ENCODE results near the gene SFXN2. TPM values are rescaled to one million over a fixed set of nuclear protein-coding genes. Genes with fewer than 3 reads are reported as not detected.

The SFXN2 gene
- total and polyA plus RNA-seq, 2 donors (not counting 1 experiment from before 2014, with no cell fraction given) = 3.1 to 6.5 TPM

DNA sequence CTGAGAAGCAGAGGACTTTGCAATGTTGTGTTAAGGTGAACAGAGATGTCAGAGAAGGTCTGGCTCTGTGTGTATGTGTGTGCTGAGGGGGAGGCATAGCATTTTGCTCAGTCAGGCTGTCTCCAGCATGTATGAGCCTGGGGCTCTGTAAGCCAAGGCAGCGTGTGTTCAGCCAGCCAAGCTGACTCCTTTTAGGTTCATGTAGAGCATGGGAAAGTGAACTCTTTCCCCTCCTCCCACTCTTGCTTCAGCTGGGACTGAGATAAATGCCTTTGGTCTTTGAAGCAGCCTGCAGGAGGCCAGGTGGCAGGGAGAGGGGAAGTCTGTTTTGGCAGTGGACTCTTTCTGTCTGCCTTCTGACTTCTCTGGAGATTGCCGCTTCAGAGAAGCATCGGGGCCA lies 3.8 kb downstream of the SFXN2 start:
- Histone ChIP-seq H3K9ac (ENCODE audit: insufficient read depth, low read length) (no peak overlapping the region), H3K4me3 (replicated peaks in 1 of 4; ENCODE audit: control extremely low read depth in 1 of 4, insufficient read depth in 1 of 4, low read depth in 3 of 4, low read length in 4 of 4) (no peak overlapping the region), H3K9me3 (ENCODE audit: control insufficient read depth, insufficient read depth, low read depth, low read length) (no peaks in the 10 kb centered on the region), H3K27ac (ENCODE audit: insufficient read depth, low read length) (no peak overlapping the region), H3K36me3 (ENCODE audit: control insufficient read depth, insufficient read depth, low read length) (no peaks in the 10 kb centered on the region), H3K4me2 (ENCODE audit: extremely low read depth, insufficient read depth, low read length) (no peak overlapping the region), H3K4me1 (ENCODE audit: control insufficient read depth, extremely low read depth, insufficient read depth, low read length) (no peaks in the 10 kb centered on the region), H3K79me2 (ENCODE audit: control insufficient read depth, insufficient read depth, low read length) (peaks cover 6% of the 10 kb centered on the region), H2AFZ (ENCODE audit: low read length) (no peak overlapping the region), H3K27me3 (ENCODE audit: control insufficient read depth, insufficient read depth, low read length) (no peaks in the 10 kb centered on the region), H4K20me1 (ENCODE audit: control insufficient read depth, extremely low read depth, insufficient read depth, low read length) (no peaks in the 10 kb centered on the region)
- peak; percentile 64 to 67 for DNase-seq (ENCODE audit: low read depth in 2 of 2)
- TF ChIP-seq, protein P1, sequence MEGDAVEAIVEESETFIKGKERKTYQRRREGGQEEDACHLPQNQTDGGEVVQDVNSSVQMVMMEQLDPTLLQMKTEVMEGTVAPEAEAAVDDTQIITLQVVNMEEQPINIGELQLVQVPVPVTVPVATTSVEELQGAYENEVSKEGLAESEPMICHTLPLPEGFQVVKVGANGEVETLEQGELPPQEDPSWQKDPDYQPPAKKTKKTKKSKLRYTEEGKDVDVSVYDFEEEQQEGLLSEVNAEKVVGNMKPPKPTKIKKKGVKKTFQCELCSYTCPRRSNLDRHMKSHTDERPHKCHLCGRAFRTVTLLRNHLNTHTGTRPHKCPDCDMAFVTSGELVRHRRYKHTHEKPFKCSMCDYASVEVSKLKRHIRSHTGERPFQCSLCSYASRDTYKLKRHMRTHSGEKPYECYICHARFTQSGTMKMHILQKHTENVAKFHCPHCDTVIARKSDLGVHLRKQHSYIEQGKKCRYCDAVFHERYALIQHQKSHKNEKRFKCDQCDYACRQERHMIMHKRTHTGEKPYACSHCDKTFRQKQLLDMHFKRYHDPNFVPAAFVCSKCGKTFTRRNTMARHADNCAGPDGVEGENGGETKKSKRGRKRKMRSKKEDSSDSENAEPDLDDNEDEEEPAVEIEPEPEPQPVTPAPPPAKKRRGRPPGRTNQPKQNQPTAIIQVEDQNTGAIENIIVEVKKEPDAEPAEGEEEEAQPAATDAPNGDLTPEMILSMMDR (conservative IDR thresholded peaks at IDR 0.05 in 1 of 2, IDR thresholded peaks at IDR 0.05 in 1 of 2; ENCODE audit: low read depth in 1 of 2, low read length in 2 of 2) = no peak
- TF ChIP-seq EZH2 (IDR thresholded peaks at IDR 0.05; ENCODE audit: low read length, missing control alignments) = no peak

DNA sequence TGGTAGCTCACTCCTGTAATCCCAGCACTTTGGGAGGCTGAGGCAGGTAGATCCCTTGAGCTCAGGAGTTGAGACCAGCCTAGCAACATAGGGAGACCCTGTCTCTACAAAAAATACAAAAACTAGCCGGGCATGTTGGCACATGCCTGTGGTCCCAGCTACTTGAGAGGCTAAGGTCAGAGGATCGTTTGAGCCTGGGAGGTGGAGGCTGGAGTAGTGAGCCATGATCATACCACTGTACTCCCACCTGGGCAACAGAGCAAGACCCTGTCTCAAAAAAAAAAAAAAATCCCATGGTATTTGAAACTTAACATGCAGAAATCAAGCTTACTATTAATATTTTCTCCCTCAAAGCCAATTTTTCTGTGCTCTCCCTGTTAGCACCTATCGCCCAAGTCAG lies 5.9 kb downstream of the SFXN2 start:
- H3K4me1 ChIP-seq (ENCODE audit: control insufficient read depth, extremely low read depth, insufficient read depth, low read length) = no peaks in the 10 kb centered on the region
- no peak overlapping the region for H3K9ac ChIP-seq (ENCODE audit: insufficient read depth, low read length)
- DNase-seq (ENCODE audit: low read depth in 2 of 2) = no peak
- H3K27me3 ChIP-seq (ENCODE audit: control insufficient read depth, insufficient read depth, low read length) = no peaks in the 10 kb centered on the region
- peaks cover 3% of the 10 kb centered on the region for H3K79me2 ChIP-seq (ENCODE audit: control insufficient read depth, insufficient read depth, low read length)
- H3K36me3 ChIP-seq (ENCODE audit: control insufficient read depth, insufficient read depth, low read length) = no peaks in the 10 kb centered on the region
- H3K27ac ChIP-seq (ENCODE audit: insufficient read depth, low read length) = no peak overlapping the region
- H3K4me2 ChIP-seq (ENCODE audit: extremely low read depth, insufficient read depth, low read length) = no peak overlapping the region
- H3K4me3 ChIP-seq (replicated peaks in 1 of 4; ENCODE audit: control extremely low read depth in 1 of 4, insufficient read depth in 1 of 4, low read depth in 3 of 4, low read length in 4 of 4) = no peak overlapping the region
- no peaks in the 10 kb centered on the region for H3K9me3 ChIP-seq (ENCODE audit: control insufficient read depth, insufficient read depth, low read depth, low read length)
- no peak overlapping the region for H2AFZ ChIP-seq (ENCODE audit: low read length)
- no peaks in the 10 kb centered on the region for H4K20me1 ChIP-seq (ENCODE audit: control insufficient read depth, extremely low read depth, insufficient read depth, low read length)
- no peak for TF ChIP-seq EZH2 (IDR thresholded peaks at IDR 0.05; ENCODE audit: low read length, missing control alignments)
- TF ChIP-seq, protein P1 (conservative IDR thresholded peaks at IDR 0.05 in 1 of 2, IDR thresholded peaks at IDR 0.05 in 1 of 2; ENCODE audit: low read depth in 1 of 2, low read length in 2 of 2) = no peak

DNA sequence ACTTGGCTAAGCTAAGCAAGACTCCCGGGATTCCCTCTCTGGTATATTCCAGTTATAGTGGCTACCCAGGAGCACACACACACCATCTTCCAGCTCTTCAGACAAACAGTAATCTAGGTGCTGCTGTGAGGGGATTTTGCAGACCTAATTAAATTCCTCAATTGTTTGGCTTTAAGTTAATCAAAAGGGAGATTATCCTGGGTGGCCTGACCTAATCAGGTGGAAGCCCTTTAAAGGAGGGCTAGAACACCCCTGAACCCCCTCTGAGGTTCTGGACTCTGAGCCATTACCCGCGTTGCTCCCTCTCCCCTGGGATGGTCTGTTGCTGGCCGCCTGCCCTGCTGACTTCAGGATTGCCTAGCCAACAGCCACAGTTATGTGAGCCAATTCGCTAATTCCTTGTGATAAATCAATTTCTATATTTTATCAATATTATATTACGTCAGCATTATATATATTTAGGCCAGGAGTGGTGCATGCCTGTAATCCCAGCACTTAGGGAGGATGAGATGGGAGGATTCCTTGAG lies 6.4 kb downstream of the SFXN2 start:
- peaks cover 3% of the 10 kb centered on the region for H3K79me2 ChIP-seq (ENCODE audit: control insufficient read depth, insufficient read depth, low read length)
- H4K20me1 ChIP-seq (ENCODE audit: control insufficient read depth, extremely low read depth, insufficient read depth, low read length) = no peaks in the 10 kb centered on the region
- no peak overlapping the region for H3K9ac ChIP-seq (ENCODE audit: insufficient read depth, low read length)
- TF ChIP-seq EZH2 (IDR thresholded peaks at IDR 0.05; ENCODE audit: low read length, missing control alignments) = no peak
- TF ChIP-seq, protein P1 (conservative IDR thresholded peaks at IDR 0.05 in 1 of 2, IDR thresholded peaks at IDR 0.05 in 1 of 2; ENCODE audit: low read depth in 1 of 2, low read length in 2 of 2) = no peak
- no peaks in the 10 kb centered on the region for H3K27me3 ChIP-seq (ENCODE audit: control insufficient read depth, insufficient read depth, low read length)
- H3K4me3 ChIP-seq (replicated peaks in 1 of 4; ENCODE audit: control extremely low read depth in 1 of 4, insufficient read depth in 1 of 4, low read depth in 3 of 4, low read length in 4 of 4) = no peak overlapping the region
- H3K4me2 ChIP-seq (ENCODE audit: extremely low read depth, insufficient read depth, low read length) = no peak overlapping the region
- H3K4me1 ChIP-seq (ENCODE audit: control insufficient read depth, extremely low read depth, insufficient read depth, low read length) = no peaks in the 10 kb centered on the region
- H3K36me3 ChIP-seq (ENCODE audit: control insufficient read depth, insufficient read depth, low read length) = no peaks in the 10 kb centered on the region
- H3K27ac ChIP-seq (ENCODE audit: insufficient read depth, low read length) = no peak overlapping the region
- no peaks in the 10 kb centered on the region for H3K9me3 ChIP-seq (ENCODE audit: control insufficient read depth, insufficient read depth, low read depth, low read length)
- H2AFZ ChIP-seq (ENCODE audit: low read length) = no peak overlapping the region
- DNase-seq (ENCODE audit: low read depth in 2 of 2) = no peak

Measured in fibroblast of lung (primary cell).